DMS153 (cell line): ENCODE data around the gene RADIL.

Experiments used
- DNase-seq: peaks from one replicate; lab custom pipeline; 2025; lab: John Stamatoyannopoulos, UW

The RADIL gene

GRCh38 chr7:4831723-4832495, 51.6 kb downstream of the RADIL start:
- no peak for DNase-seq

DNA sequence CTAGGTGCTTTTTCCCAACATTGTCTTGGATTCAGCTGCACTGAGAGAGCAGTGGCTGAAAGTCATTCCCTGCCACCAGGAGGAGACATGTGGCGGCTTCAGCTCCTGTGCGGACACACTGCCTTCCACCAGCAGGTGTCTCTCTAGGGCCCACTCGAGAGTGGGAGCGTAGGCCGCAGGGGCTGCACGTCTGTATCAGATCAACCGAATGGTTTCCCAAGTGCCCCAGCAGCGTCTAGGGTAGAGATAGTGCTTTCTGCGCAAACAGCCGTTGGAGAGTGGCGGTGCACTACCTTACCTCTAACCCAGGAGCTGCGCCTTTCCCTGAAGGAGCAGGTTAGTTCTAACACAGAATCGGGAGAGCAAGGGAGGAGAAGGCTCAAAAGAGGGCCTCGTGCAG, 53.3 kb downstream of the RADIL start:
- no peak for DNase-seq

- no peak for DNase-seq
These were observed 54.7 kb downstream of the RADIL start for GRCh38 chr7:4828720-4829383.

- no peak for DNase-seq
These were observed 58.4 kb downstream of the RADIL start for GRCh38 chr7:4825081-4825480.

DNA sequence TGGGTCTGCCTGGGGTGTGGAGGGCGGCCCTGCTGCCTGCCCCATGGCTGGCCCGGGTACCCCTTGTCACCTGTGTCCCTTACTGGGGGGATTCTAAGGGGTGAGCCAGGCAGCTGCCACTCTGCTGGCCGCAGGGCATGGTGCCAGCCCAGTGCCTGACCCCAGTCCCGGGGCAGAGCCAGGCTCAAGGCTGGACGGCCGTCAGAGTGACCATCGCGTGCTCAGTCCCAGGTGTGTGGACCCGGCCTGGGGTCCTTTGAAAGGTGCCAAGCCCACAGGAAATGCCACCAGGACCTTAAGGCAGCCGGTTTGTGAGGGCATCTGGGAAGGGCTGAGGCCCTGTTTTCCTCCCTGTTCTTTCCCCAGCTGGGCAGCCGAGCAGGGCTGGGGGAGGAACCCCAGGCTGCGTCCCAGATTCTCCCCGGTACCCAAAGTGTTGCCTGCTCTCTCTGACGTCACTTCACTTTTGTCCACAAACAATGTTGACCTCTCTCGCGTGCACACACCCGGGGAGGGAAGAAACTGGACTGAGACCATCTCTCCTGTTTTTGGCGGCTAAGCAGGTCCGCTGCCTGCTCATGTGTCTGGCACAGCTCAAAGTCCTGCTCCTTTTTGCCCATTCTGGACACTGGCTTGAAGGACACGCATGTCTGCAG, 59.3 kb downstream of the RADIL start:
- DNase-seq = no peak

- no peak for DNase-seq
These were observed 59.9 kb downstream of the RADIL start for GRCh38 chr7:4823441-4824119.

- DNase-seq = no peak
These were observed 60.8 kb downstream of the RADIL start for GRCh38 chr7:4822677-4823076.

- DNase-seq = no peak
These were observed 62.5 kb downstream of the RADIL start for GRCh38 chr7:4820967-4821471.

GRCh38 chr7:4820405-4820966, 63.0 kb downstream of the RADIL start:
- DNase-seq = no peak

- no peak for DNase-seq
These were observed 63.7 kb downstream of the RADIL start for GRCh38 chr7:4819560-4820404.

GRCh38 chr7:4818000-4818794, 65.3 kb downstream of the RADIL start:
- no peak for DNase-seq

DNA sequence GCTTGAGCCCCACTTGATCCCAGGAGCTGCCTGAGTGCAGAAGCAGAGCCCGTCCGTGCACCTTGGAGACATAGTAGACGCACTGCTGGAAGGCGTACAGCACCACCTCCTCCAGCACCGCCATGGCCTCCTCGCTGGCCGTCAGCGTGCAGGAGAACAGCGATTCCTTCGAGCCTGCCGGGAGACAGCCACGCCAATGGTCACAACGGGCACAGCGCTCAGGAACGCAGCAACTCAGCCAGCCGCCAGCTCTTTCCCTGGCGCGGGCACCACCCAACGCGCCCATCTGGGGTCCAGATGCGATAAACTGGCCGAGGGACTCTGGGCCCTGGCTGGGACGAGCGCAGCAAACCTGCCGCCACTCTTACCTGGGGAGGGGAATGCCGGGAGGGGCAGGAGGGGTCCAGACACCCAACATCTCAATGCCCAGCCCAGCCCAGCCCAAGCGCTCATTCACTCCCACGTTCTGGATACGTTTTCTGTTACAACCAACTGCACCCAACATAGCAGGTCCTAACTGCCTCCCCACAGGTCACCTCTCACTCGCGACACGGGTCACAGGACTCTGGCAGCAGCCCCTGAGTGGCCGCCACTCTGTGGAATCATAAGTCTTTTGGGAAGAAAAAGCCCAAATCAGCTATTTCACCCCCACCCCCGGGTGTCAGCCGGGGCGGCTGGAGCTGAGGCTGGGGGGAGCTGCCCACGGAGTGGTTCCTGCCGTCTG, 66.2 kb downstream of the RADIL start:
- DNase-seq = no peak

- no peak for DNase-seq
These were observed 67.0 kb downstream of the RADIL start for GRCh38 chr7:4816419-4817080.

DNA sequence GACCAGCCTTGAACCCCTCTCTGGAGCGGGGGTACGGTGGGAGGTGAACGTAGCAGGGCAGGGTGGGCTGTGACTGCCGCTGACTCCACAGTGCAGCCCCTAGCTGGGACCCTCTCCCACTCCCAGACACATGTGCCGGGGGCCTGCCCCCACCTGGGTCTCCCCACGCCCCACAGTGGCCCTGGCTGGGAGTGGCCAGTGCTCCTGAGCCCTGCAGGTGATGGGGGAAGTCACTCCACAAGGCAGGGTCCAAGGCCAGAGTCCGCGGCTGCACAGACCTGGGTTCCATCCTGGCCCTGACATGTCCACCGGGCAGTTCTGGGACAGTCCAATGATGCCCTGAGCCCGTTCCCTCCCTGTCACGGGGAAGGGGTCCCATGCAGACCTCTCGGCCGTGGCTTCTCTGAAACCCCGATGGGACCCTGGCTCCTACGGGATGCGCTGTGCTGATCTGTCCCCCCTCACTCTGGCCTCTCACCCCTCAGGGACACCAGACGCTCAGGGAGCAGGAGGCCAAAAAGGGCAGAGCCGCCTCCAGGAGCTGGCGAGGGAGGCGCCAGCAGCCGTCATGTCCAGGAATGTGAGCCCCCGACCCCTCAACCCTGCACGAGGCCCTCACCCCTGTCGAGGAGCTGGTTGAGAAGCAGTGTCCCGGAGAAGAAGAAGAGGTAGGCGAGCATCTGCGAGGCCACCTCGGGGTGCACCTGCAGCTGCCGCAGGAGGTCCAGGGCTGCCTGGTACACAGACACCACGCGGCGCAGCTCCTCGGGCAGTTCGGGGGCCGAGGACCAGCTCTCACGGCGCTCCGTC, 67.7 kb downstream of the RADIL start:
- DNase-seq = no peak

DNA sequence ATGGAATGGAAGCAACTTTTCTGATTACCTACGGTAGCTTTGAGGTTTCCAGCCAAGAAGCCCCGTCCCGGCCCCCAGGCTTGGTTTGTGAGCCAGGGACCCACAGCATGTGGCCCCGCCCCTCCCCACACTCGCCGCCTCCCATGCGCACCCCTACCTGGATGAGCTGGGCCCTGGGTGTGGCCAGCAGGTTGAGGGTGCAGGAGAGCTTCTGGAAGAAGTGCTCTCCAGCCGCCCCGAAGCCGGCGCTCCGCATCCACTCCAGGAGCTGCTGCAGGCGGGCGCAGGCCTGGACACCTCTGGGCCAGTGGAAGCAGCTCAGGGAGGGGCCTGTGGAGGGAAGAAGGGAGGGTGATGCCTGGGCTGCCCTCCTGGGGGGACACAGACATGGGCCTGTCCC, 68.4 kb downstream of the RADIL start:
- DNase-seq = no peak

- DNase-seq = no peak
These were observed 69.1 kb downstream of the RADIL start for GRCh38 chr7:4814433-4814832.

- DNase-seq = no peak
These were observed 73.8 kb downstream of the RADIL start for GRCh38 chr7:4809666-4810065.

DNA sequence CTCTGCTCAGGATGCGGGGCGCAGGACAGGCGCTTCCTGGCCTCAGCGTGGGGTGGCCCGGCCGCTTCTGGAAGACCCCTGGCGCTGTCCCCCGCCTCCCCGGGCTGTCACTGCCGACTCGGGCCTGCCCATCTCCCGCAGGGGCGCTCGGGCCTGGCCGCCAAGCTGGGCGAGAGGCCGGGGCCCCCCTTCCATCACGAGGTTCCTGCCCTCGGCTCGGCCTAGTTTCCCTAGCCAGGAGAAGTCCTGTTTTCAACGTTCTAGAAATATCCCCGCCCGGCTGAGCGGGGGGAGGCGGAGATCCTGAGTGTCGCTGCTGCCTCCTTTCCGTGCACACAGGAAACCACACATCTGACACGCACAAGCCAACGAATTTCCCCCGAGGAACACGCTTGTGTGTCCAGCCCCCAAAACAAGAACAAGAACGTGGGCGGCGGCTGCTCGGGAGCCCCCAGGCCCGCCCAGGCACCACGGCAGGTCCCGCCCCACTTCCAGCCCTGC, 74.4 kb downstream of the RADIL start:
- DNase-seq = no peak
